HEK293 (cell line): ENCODE results near the gene DSCAML1.

ENCODE experiments used
- CTCF ChIA-PET: fragments of 350-600 bp; formaldehyde crosslinking; extraction: SDS; loops from one replicate; lab custom pipeline; 2021; ENCODE audit warnings: antibody characterized with exemption; lab: Yijun Ruan, JAX
- POLR2A ChIA-PET: fragments of 300-600 bp; formaldehyde crosslinking; extraction: SDS; loops from one replicate; lab custom pipeline; 2020; ENCODE audit warnings: antibody characterized with exemption, inconsistent platforms; lab: Yijun Ruan, JAX
- H3K27ac ChIP-seq: fragments of 200-500 bp; sonication (Bioruptor generic); 2 replicates; pipeline ENCODE4 v1.5.1; 2014; ENCODE audit warnings: low read depth, low read length, control low read depth, inconsistent platforms; ENCODE audit errors: extremely low read depth
- H3K36me3 ChIP-seq, 2 experiments: fragments of 200-500 bp in 1 of 2; sonication (Bioruptor generic) in 1 of 2; 1 replicate in 1 of 2; 2 replicates in 1 of 2; pipeline ENCODE4 v1.5.1; 2014 to 2017; ENCODE audit warnings: inconsistent platforms in 2 of 2, low read length in 2 of 2; ENCODE audit not compliant: control insufficient read depth in 2 of 2, insufficient read depth in 1 of 2
- H3K4me1 ChIP-seq: fragments of 200-500 bp; sonication (Bioruptor generic); 2 replicates; pipeline ENCODE4 v1.5.1; 2014; ENCODE audit warnings: mild to moderate bottlenecking, low read length, inconsistent platforms; ENCODE audit not compliant: control insufficient read depth, insufficient read depth
- H3K4me3 ChIP-seq: 2 replicates; pipeline ENCODE4 v1.5.1; 2011; ENCODE audit warnings: low read depth, mild to moderate bottlenecking, control low read depth, low read length, moderate library complexity
- H3K9me3 ChIP-seq: fragments of 200-500 bp; sonication (Bioruptor generic); 2 replicates; pipeline ENCODE4 v1.5.1; 2014; ENCODE audit warnings: low read depth, low read length, inconsistent platforms; ENCODE audit not compliant: control insufficient read depth, insufficient read depth
- GLI2 ChIP-seq: fragments of 450-650 bp; formaldehyde crosslinking; IDR thresholded peaks from 2 replicates; pipeline ENCODE4; 2017; ENCODE audit warnings: missing biosample characterization, missing genetic modification characterization, low read depth, borderline replicate concordance
- HOXA7 ChIP-seq: sonication (generic); formaldehyde crosslinking; IDR thresholded peaks from 2 replicates; pipeline ENCODE4 v1.8.1; 2022; ENCODE audit warnings: missing genetic modification reagents, borderline replicate concordance
- HOXD13 ChIP-seq: sonication (generic); formaldehyde crosslinking; IDR thresholded peaks from 2 replicates; pipeline ENCODE4 v1.8.0; 2022; ENCODE audit warnings: missing genetic modification reagents, borderline replicate concordance
- OSR2 ChIP-seq: fragments of 450-650 bp; formaldehyde crosslinking; IDR thresholded peaks from 2 replicates; pipeline ENCODE4 v1.5.1; 2016; ENCODE audit warnings: missing biosample characterization, missing genetic modification characterization
- YY2 ChIP-seq: fragments of 450-650 bp; formaldehyde crosslinking; IDR thresholded peaks from 2 replicates; pipeline ENCODE4 v1.5.1; 2016; ENCODE audit warnings: missing biosample characterization, missing genetic modification characterization
- ZIC2 ChIP-seq: fragments of 450-650 bp; formaldehyde crosslinking; IDR thresholded peaks from 2 replicates; pipeline ENCODE4 v1.5.1; 2016; ENCODE audit warnings: missing biosample characterization, missing genetic modification characterization
- ZNF16 ChIP-seq: fragments of 450-650 bp; formaldehyde crosslinking; IDR thresholded peaks from 2 replicates; pipeline ENCODE4 v1.5.1; 2016; ENCODE audit warnings: low read depth, missing biosample characterization, missing genetic modification characterization
- ZNF214 ChIP-seq: fragments of 450-650 bp; formaldehyde crosslinking; IDR thresholded peaks from 2 replicates; pipeline ENCODE4 v1.5.1; 2017; ENCODE audit warnings: missing biosample characterization, mild to moderate bottlenecking, missing genetic modification characterization, borderline replicate concordance
- ZNF223 ChIP-seq: fragments of 450-650 bp; formaldehyde crosslinking; IDR thresholded peaks from 2 replicates; pipeline ENCODE4 v1.5.1; 2016; ENCODE audit warnings: missing biosample characterization, missing genetic modification characterization
- ZNF24 ChIP-seq: fragments of 450-650 bp; formaldehyde crosslinking; IDR thresholded peaks from 2 replicates; pipeline ENCODE4 v1.5.1; 2016; ENCODE audit warnings: missing biosample characterization, missing genetic modification characterization
- ZNF248 ChIP-seq: fragments of 450-650 bp; formaldehyde crosslinking; IDR thresholded peaks from 2 replicates; pipeline ENCODE4 v1.5.1; 2017; ENCODE audit warnings: missing biosample characterization, missing genetic modification characterization
- ZNF292 ChIP-seq: fragments of 450-650 bp; formaldehyde crosslinking; IDR thresholded peaks from 2 replicates; pipeline ENCODE4 v1.5.1; 2016; ENCODE audit warnings: low read depth, missing biosample characterization, missing genetic modification characterization, borderline replicate concordance
- ZNF449 ChIP-seq: fragments of 450-650 bp; formaldehyde crosslinking; IDR thresholded peaks from 2 replicates; pipeline ENCODE4 v1.5.1; 2017; ENCODE audit warnings: missing biosample characterization, mild to moderate bottlenecking, missing genetic modification characterization, moderate library complexity
- ZNF513 ChIP-seq: fragments of 450-650 bp; IDR thresholded peaks from 2 replicates; pipeline ENCODE4 v1.5.1; 2018; ENCODE audit warnings: missing biosample characterization, missing genetic modification characterization
- ZNF521 ChIP-seq: fragments of 450-650 bp; formaldehyde crosslinking; IDR thresholded peaks from 2 replicates; pipeline ENCODE4 v1.5.1; 2017; ENCODE audit warnings: missing biosample characterization, mild to moderate bottlenecking, missing genetic modification characterization
- ZNF658 ChIP-seq: fragments of 450-650 bp; formaldehyde crosslinking; IDR thresholded peaks from 2 replicates; pipeline ENCODE4; 2016; ENCODE audit warnings: missing biosample characterization, missing genetic modification characterization
- ZNF664 ChIP-seq: fragments of 450-650 bp; formaldehyde crosslinking; IDR thresholded peaks from 2 replicates; pipeline ENCODE4 v1.5.1; 2016; ENCODE audit warnings: missing biosample characterization, missing genetic modification characterization
- ZNF677 ChIP-seq: fragments of 450-650 bp; IDR thresholded peaks from 2 replicates; pipeline ENCODE4 v1.5.0; 2018; ENCODE audit warnings: missing biosample characterization, mild to moderate bottlenecking, missing genetic modification characterization, moderate library complexity
- ZNF704 ChIP-seq: fragments of 450-650 bp; formaldehyde crosslinking; IDR thresholded peaks from 2 replicates; pipeline ENCODE4 v1.5.1; 2016; ENCODE audit warnings: missing biosample characterization, missing genetic modification characterization
- ZNF785 ChIP-seq: fragments of 450-650 bp; formaldehyde crosslinking; IDR thresholded peaks from 2 replicates; pipeline ENCODE4 v1.5.1; 2016; ENCODE audit warnings: missing biosample characterization, missing genetic modification characterization
- ZNF792 ChIP-seq: fragments of 450-650 bp; formaldehyde crosslinking; IDR thresholded peaks from 2 replicates; pipeline ENCODE4 v1.5.1; 2016; ENCODE audit warnings: missing biosample characterization, missing genetic modification characterization
- ZSCAN4 ChIP-seq: fragments of 450-650 bp; formaldehyde crosslinking; IDR thresholded peaks from 2 replicates; pipeline ENCODE4 v1.5.1; 2017; ENCODE audit warnings: missing biosample characterization, missing genetic modification characterization

Gene DSCAML1

GRCh38 chr11:117842131-117842941 is 45.3 kb upstream of the DSCAML1 start:
- H3K36me3 ChIP-seq = no peaks in the 10 kb centered on the region
- TF ChIP-seq ZSCAN4 = no peak
- TF ChIP-seq ZNF704 (tag by site-specific recombination) = no peak
- TF ChIP-seq ZNF449 (tag by site-specific recombination) = no peak
- no peak for TF ChIP-seq ZNF785 (tag by site-specific recombination)
- no peak for TF ChIP-seq ZIC2
- no peak for TF ChIP-seq ZNF214 (tag by site-specific recombination)
- no peak for TF ChIP-seq ZNF292 (tag by site-specific recombination)
- no peak for TF ChIP-seq GLI2 (tag by site-specific recombination)
- no peak for TF ChIP-seq ZNF792 (tag by site-specific recombination)
- TF ChIP-seq ZNF16 (tag by site-specific recombination) = no peak
- TF ChIP-seq ZNF223 = no peak
- TF ChIP-seq ZNF521 = no peak
- TF ChIP-seq YY2 (tag by site-specific recombination) = no peak
- TF ChIP-seq OSR2 (tag by site-specific recombination) = no peak
- TF ChIP-seq ZNF677 (tag by site-specific recombination) = no peak
- no peak for TF ChIP-seq HOXA7 (CRISPR knock-in tag)
- TF ChIP-seq HOXD13 = no peak
- TF ChIP-seq ZNF513 (tag by site-specific recombination) = no peak
- TF ChIP-seq ZNF658 (tag by site-specific recombination) = no peak
- TF ChIP-seq ZNF24 (tag by site-specific recombination) = no peak
- CTCF ChIA-PET = interaction anchor here (0.6 to 5.4 kb wide), 12 partner anchors 11 to 211 kb away, joined by 3 to 169 read pairs (median 8); no protein-coding TSS in a partner anchor
- POLR2A ChIA-PET = no interaction called here
- no peaks in the 10 kb centered on the region for H3K9me3 ChIP-seq
- H3K4me3 ChIP-seq = no peak overlapping the region
- H3K4me1 ChIP-seq = no peaks in the 10 kb centered on the region
- no peak overlapping the region for H3K27ac ChIP-seq

DNA sequence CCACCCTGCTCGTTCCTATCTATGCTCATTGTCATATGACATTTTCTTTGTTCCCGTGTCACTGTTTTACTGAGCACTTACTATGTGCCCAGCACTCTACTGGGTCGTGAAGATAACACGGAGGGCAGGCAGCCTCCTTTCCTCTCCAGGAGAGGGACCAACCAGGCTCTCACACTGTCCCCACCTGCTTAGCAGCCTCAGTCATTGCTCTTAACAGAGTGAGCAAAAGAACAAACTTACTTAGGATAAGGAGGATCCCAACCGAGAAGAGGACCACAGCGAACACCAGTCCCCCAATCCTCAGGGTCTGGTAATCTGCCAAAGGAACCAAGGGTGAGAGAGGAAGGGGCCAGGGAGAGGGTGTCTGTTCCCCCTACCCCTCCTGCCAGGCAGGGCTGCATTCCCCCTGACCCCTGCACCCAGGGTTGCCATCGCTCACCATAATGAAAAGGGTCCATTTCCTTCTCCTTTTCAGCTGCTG is 44.6 kb upstream of the DSCAML1 start:
- H3K4me1 ChIP-seq = no peaks in the 10 kb centered on the region
- H3K4me3 ChIP-seq = no peak overlapping the region
- H3K9me3 ChIP-seq = no peaks in the 10 kb centered on the region
- TF ChIP-seq ZNF664 (tag by site-specific recombination) (peak; percentile 69; the same call in 1 of the 2 replicates), ZNF248 (tag by site-specific recombination) (no peak)
- no peak overlapping the region for H3K27ac ChIP-seq
- ChIA-PET POLR2A (no interaction called here), CTCF (interaction anchor here (0.6 to 5.4 kb wide), 5 partner anchors 12 to 105 kb away, joined by 3 to 169 read pairs (median 7); no protein-coding TSS in a partner anchor)
- H3K36me3 ChIP-seq = no peaks in the 10 kb centered on the region
